GM12892 (cell line): ENCODE measurements around the gene LENEP.

ENCODE experiments used
- POLR2A ChIP-seq: IDR thresholded peaks from 2 replicates; pipeline ENCODE4 v1.6.1; 2011; ENCODE audit warnings: low read depth, low read length, control low read depth
- POLR2AphosphoS5 ChIP-seq: IDR thresholded peaks from 2 replicates; pipeline ENCODE4 v1.6.1; 2011; ENCODE audit warnings: low read depth, low read length, control low read depth
- TAF1 ChIP-seq: IDR thresholded peaks from 2 replicates; pipeline ENCODE4 v1.6.1; 2011; ENCODE audit warnings: low read depth, mild to moderate bottlenecking, control low read depth, low read length, borderline replicate concordance

- no peak for TF ChIP-seq TAF1
- TF ChIP-seq POLR2AphosphoS5 = no peak; the same call in 1 of the 2 replicates
- TF ChIP-seq POLR2A = no peak
These were observed 36.8 kb upstream of the LENEP start for GRCh38 chr1:154956544-154956941.
